Measurements from ENCODE around the gene TRAPPC6A. TPM values are rescaled to one million over a fixed set of nuclear protein-coding genes. Genes with fewer than 3 reads are reported as not detected.

The TRAPPC6A gene
- total and polyA plus RNA-seq, 2 of the 13 experiments (the other 11 are each of a cell fraction or from before 2014, with no cell fraction given) = 6.5 to 21.0 TPM

DNA sequence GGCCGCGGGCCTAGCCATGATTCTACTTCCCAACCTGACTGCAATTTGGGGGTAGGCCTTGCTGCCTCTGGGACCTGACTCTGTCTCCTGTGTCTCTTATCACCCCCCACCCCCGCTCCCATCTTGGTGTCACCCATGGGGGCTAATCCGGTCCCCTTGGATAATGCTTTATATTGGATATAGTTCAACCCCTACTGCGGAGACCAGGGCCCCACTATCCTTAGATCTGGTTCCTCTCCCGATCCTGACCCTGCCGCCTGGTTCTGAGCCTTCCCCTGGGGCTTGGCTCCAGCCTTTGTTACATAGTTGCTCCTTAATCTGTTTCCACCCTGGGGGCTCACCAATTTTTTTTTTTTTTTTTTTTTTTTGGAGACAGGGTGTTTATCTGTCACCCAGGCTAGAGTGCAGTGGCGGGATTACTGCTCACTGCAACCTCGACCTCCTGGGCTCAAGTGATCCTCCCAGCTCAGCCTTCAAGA, 1.9 kb upstream of the TRAPPC6A start:
- Histone ChIP-seq H3K9me3 (ENCODE audit: low read length) (no peaks in the 10 kb centered on the region), H3K9ac (ENCODE audit: insufficient read depth, low read depth, low read length) (peak overlapping the region; percentile 78), H3K4me3 (replicated peaks in 1 of 3; ENCODE audit: insufficient read depth in 1 of 3, low read depth in 2 of 3, low read length in 3 of 3) (peak overlapping the region; percentile 76 to 92 (median 87)), H3K79me2 (ENCODE audit: insufficient read depth, low read length) (peaks cover 17% of the 10 kb centered on the region), H2AFZ (ENCODE audit: low read length) (no peak overlapping the region), H3K4me1 (ENCODE audit: insufficient read depth, low read length) (peaks cover 37% of the 10 kb centered on the region), H3K27ac (ENCODE audit: extremely low read length, insufficient read depth, low read length) (peak overlapping the region; percentile 79), H3K27me3 (ENCODE audit: control insufficient read depth in 1 of 2, insufficient read depth in 2 of 2, low read length in 2 of 2) (no peaks in the 10 kb centered on the region; a peak in 1 of 5 replicates), H3K36me3 (replicated peaks in 1 of 2; ENCODE audit: control insufficient read depth in 1 of 2, insufficient read depth in 2 of 2, low read length in 2 of 2) (no peaks in the 10 kb centered on the region), H3K4me2 (ENCODE audit: low read depth, low read length) (peak overlapping the region; percentile 76), H4K20me1 (ENCODE audit: insufficient read depth, low read length) (no peaks in the 10 kb centered on the region)
- ChIA-PET CTCF (ENCODE audit: low intra/inter-chr PET ratio, low total read pairs) (no interaction called here), POLR2A (interaction anchor here (2.7 to 3.4 kb wide), 2 partner anchors 12 to 26 kb away, joined by 23 to 29 read pairs; no protein-coding TSS in a partner anchor)
- DNase-seq (ENCODE audit: low spot score) (no peak), FAIRE-seq (no peak), ATAC-seq (no peak)
- in situ Hi-C loops (cut with HindIII; ENCODE audit: extremely low pct_ligation_motif_present, low pct_unique_long_range_greater_than_20kb) (no loop called here), intact Hi-C loops (cut with micrococcal nuclease; ENCODE audit: unreplicated experiment) (loop anchor here (10.0 kb wide), 1 partner anchor 65 kb away; the partner anchor contains the start of gene EXOC3L2)
- no TSS peak for BruUV-seq (replicated peaks)
- TF ChIP-seq PTBP1 (IDR thresholded peaks at IDR 0.05; ENCODE audit: low read depth, low read length, poor library complexity, severe bottlenecking) (no peak), SMAD3 (CRISPR knock-in tag; IDR thresholded peaks at IDR 0.05) (no peak), ZNF720 (CRISPR knock-in tag; IDR thresholded peaks at IDR 0.05) (no peak), ZZZ3 (CRISPR knock-in tag; IDR thresholded peaks at IDR 0.05; ENCODE audit: borderline replicate concordance) (no peak)
- TF ChIP-seq, protein P1, sequence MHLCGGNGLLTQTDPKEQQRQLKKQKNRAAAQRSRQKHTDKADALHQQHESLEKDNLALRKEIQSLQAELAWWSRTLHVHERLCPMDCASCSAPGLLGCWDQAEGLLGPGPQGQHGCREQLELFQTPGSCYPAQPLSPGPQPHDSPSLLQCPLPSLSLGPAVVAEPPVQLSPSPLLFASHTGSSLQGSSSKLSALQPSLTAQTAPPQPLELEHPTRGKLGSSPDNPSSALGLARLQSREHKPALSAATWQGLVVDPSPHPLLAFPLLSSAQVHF (CRISPR knock-in tag; IDR thresholded peaks at IDR 0.05) = no peak
- TF ChIP-seq, protein P2, sequence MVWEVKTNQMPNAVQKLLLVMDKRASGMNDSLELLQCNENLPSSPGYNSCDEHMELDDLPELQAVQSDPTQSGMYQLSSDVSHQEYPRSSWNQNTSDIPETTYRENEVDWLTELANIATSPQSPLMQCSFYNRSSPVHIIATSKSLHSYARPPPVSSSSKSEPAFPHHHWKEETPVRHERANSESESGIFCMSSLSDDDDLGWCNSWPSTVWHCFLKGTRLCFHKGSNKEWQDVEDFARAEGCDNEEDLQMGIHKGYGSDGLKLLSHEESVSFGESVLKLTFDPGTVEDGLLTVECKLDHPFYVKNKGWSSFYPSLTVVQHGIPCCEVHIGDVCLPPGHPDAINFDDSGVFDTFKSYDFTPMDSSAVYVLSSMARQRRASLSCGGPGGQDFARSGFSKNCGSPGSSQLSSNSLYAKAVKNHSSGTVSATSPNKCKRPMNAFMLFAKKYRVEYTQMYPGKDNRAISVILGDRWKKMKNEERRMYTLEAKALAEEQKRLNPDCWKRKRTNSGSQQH (CRISPR knock-in tag; IDR thresholded peaks at IDR 0.05; ENCODE audit: low read depth) = no peak
- 19% methylated on average over 7 of the region's 9 CpGs for WGBS (ENCODE audit: low lambda C conversion rate)

All from HepG2 (cell line).